ENCODE data around the gene TUBA1B. TPM values are rescaled to one million over a fixed set of nuclear protein-coding genes. Genes with fewer than 3 reads are reported as not detected.

Gene TUBA1B
- total and polyA plus RNA-seq, 2 of the 8 experiments (the other 6 are each of a cell fraction or from before 2014, with no cell fraction given), result 2,092 to 6,837 TPM

- TF ChIP-seq, protein P1, sequence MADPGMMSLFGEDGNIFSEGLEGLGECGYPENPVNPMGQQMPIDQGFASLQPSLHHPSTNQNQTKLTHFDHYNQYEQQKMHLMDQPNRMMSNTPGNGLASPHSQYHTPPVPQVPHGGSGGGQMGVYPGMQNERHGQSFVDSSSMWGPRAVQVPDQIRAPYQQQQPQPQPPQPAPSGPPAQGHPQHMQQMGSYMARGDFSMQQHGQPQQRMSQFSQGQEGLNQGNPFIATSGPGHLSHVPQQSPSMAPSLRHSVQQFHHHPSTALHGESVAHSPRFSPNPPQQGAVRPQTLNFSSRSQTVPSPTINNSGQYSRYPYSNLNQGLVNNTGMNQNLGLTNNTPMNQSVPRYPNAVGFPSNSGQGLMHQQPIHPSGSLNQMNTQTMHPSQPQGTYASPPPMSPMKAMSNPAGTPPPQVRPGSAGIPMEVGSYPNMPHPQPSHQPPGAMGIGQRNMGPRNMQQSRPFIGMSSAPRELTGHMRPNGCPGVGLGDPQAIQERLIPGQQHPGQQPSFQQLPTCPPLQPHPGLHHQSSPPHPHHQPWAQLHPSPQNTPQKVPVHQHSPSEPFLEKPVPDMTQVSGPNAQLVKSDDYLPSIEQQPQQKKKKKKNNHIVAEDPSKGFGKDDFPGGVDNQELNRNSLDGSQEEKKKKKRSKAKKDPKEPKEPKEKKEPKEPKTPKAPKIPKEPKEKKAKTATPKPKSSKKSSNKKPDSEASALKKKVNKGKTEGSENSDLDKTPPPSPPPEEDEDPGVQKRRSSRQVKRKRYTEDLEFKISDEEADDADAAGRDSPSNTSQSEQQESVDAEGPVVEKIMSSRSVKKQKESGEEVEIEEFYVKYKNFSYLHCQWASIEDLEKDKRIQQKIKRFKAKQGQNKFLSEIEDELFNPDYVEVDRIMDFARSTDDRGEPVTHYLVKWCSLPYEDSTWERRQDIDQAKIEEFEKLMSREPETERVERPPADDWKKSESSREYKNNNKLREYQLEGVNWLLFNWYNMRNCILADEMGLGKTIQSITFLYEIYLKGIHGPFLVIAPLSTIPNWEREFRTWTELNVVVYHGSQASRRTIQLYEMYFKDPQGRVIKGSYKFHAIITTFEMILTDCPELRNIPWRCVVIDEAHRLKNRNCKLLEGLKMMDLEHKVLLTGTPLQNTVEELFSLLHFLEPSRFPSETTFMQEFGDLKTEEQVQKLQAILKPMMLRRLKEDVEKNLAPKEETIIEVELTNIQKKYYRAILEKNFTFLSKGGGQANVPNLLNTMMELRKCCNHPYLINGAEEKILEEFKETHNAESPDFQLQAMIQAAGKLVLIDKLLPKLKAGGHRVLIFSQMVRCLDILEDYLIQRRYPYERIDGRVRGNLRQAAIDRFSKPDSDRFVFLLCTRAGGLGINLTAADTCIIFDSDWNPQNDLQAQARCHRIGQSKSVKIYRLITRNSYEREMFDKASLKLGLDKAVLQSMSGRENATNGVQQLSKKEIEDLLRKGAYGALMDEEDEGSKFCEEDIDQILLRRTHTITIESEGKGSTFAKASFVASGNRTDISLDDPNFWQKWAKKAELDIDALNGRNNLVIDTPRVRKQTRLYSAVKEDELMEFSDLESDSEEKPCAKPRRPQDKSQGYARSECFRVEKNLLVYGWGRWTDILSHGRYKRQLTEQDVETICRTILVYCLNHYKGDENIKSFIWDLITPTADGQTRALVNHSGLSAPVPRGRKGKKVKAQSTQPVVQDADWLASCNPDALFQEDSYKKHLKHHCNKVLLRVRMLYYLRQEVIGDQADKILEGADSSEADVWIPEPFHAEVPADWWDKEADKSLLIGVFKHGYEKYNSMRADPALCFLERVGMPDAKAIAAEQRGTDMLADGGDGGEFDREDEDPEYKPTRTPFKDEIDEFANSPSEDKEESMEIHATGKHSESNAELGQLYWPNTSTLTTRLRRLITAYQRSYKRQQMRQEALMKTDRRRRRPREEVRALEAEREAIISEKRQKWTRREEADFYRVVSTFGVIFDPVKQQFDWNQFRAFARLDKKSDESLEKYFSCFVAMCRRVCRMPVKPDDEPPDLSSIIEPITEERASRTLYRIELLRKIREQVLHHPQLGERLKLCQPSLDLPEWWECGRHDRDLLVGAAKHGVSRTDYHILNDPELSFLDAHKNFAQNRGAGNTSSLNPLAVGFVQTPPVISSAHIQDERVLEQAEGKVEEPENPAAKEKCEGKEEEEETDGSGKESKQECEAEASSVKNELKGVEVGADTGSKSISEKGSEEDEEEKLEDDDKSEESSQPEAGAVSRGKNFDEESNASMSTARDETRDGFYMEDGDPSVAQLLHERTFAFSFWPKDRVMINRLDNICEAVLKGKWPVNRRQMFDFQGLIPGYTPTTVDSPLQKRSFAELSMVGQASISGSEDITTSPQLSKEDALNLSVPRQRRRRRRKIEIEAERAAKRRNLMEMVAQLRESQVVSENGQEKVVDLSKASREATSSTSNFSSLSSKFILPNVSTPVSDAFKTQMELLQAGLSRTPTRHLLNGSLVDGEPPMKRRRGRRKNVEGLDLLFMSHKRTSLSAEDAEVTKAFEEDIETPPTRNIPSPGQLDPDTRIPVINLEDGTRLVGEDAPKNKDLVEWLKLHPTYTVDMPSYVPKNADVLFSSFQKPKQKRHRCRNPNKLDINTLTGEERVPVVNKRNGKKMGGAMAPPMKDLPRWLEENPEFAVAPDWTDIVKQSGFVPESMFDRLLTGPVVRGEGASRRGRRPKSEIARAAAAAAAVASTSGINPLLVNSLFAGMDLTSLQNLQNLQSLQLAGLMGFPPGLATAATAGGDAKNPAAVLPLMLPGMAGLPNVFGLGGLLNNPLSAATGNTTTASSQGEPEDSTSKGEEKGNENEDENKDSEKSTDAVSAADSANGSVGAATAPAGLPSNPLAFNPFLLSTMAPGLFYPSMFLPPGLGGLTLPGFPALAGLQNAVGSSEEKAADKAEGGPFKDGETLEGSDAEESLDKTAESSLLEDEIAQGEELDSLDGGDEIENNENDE (IDR thresholded peaks at IDR 0.05; ENCODE audit: insufficient replicate concordance, low read length), result no peak
- TF ChIP-seq BCL11A (IDR thresholded peaks at IDR 0.05; ENCODE audit: low read depth in 2 of 2, low read length in 2 of 2), result no peak
- TF ChIP-seq FOSL1 (IDR thresholded peaks at IDR 0.05; ENCODE audit: insufficient read depth, low read depth, low read length), result no peak
- no peak for TF ChIP-seq SUZ12 (IDR thresholded peaks at IDR 0.05; ENCODE audit: low read length)
- no peak for TF ChIP-seq GABPA (IDR thresholded peaks at IDR 0.05; ENCODE audit: borderline replicate concordance, insufficient read depth, low read length)
- no peak for TF ChIP-seq EZH2 (IDR thresholded peaks at IDR 0.05; ENCODE audit: low read depth, low read length, severe bottlenecking)
Observed at GRCh38 chr12:49146406-49146805, 15.2 kb upstream of the TUBA1B start (continued).
